GM19455 (cell line): ENCODE measurements around the gene COQ8B.

Experiments used
- ATAC-seq: cut with Tn5 transposase; IDR thresholded peaks from one replicate; pipeline ENCODE4 v1.9.1; 2021; ENCODE audit not compliant: unreplicated experiment

Gene COQ8B

DNA sequence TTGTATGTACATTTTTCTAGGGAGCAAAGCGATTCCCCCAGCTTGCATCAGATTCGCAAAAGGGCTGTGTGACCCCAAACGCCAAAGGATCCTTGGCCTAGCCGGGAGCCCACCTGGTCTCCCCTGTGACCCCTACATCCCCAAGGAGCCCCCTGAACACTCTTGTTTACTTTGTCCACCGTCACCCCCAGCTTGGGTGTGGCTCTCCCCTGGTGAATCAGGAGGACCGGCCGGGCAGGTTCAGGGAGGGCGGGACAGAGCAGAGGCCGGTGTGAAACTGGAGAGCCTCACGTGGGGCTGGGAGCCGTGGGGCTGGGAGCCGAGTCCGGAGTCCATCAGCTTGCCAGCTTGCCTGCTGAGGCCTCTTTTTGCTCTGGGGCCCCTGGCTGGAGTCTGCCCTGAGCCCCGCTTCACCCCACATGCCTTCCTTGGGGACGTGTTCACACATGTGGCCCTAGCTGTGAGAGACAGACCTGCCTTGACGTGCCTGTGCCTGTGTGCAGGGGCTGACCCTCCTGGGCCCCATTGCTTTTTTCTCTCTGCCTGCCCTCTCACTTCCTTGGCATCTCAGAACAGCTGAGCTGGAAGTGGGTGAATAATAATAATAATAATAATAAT lies 2.2 kb upstream of the COQ8B start:
- no peak for ATAC-seq

- no peak for ATAC-seq
These were observed 1.4 kb upstream of the COQ8B start for GRCh38 chr19:40717880-40718773.

DNA sequence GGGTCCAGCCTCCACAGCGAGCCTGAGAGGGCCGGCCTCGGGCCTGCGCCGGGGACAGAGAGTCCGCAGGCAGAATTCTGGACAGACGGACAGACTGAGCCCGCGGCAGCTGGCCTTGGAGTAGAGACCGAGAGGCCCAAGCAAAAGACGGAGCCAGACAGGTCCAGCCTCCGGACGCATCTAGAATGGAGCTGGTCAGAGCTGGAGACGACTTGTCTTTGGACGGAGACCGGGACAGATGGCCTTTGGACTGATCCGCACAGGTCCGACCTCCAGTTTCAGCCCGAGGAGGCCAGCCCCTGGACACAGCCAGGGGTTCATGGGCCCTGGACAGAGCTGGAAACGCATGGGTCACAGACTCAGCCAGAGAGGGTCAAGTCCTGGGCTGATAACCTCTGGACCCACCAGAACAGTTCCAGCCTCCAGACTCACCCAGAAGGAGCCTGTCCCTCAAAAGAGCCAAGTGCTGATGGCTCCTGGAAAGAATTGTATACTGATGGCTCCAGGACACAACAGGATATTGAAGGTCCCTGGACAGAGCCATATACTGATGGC lies 716 bp upstream of the COQ8B start:
- peak; percentile 2 for ATAC-seq

DNA sequence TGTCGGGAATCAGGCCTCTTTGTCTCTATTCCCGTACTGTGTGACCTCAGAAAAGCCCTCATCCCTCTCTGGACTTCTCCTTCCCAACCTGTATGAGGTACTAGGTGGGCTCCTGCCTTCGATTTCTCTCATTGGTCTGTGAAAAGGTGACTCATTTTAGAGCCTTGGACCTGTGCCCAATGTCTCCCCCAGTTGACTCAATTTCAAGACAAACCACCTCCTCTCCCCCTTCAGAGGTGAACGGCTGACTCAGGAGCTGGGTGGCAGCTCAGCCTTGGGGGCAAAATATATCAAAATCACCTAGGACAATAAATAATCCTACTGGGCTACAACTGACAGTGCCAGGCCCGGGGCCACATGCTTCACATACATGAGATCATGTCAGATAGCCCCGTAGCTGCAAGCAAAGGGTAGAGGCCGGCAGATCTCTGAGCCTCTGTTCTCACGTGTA lies 630 bp downstream of the COQ8B start:
- no peak for ATAC-seq

- ATAC-seq: peak; percentile 42
These were observed 2.0 kb downstream of the COQ8B start for GRCh38 chr19:40714441-40715299.

DNA sequence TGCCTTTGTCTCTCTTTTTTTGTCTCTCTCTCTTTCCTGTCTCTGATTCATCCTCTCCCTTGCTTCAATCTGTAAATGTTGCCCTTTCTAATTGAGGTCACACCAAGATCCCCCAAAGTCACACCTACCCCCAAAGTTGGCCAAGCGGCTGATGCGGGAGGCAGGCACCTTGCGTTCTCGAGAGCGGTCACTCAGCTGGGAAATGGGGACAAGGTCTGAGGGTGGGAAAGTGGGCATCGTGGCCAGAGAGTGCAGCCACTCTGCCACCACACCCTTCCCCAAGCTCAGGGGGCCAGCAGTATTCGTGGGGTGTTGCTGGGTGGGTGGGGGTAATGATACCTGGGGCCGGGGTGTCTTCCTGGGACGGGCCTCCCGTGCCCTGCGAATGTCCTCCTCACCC lies 2.7 kb downstream of the COQ8B start:
- no peak for ATAC-seq

DNA sequence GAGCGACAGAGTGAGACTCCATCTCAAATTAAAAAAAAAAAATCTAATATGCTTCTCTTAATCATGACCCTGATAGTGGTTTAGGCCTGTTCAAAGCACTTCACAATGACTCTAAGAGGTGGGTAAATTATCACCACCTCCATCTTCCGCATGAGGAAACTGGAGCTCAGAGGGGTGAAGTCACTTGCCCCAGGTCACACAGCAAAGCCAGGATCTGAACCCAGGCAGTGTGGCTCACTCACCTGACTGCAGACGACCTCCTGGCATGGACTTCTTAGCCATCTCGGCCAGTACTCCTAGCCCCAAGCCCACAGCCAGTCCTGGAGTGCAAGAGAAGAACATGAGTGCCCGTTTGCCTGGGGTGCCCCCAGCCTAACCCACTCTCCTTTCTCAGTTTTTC lies 6.9 kb downstream of the COQ8B start:
- no peak for ATAC-seq

DNA sequence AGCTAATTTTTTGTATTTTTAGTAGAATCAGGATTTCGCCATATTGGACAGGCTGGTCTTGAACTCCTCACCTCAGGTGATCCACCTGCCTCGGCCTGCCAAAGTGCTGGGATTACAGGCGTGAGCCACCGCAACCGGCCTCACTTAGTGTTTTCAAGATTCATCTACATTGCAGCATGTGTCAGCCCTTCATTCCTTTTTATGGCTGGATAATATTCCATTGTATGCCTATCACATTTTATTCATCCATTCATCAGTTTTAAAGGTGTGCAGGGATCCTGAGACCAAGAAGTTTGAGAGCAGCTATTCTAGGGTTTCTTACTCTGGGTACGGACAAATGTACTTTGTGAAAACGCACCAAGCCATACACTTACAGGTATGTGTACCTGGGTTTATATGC lies 9.1 kb downstream of the COQ8B start:
- ATAC-seq: no peak

DNA sequence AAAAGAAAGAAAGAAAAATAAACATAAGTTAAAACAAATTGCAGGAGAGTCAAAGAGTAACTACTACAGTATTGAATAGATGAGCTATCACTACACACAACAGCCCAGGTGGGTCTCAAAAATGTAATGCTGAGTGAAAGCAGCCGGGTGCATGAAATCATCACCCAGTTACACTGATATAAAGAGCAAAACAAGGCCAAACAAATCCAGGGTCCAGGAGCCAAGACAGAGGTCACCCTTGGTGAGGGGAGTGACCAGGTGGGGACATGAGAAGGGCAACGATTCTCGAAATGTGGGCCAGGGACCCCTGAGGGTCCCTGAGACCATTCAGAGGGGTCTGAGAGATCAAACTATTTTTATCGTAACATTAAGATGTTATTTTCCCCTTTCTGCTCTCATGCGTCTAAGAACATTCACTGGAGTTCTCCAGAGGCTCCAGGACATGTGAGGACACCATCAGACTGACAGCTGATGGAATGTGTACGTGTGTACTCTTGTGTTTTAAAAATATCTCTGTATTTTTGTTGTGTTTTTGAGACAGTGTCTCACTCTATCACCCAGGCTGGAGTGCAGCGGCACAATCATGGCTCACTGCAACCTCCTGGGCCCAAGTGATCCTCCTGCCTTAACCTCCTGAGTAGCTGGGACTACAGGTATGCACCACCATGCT lies 10.6 kb downstream of the COQ8B start:
- no peak for ATAC-seq

DNA sequence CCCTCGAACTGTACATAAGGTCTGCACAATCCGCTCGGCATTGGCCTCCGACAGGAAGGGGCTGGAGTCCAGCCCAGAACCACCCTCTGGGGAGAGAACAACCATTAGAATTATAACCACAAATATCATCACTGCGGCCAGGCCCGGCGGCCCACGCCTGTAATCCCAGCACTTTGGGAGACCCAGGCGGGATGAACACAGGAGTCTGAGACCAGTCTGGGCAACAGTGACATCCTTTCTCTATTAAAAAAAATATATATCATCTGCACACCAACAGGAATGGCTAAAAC lies 11.4 kb downstream of the COQ8B start:
- no peak for ATAC-seq

- ATAC-seq: no peak
These were observed 12.0 kb downstream of the COQ8B start for GRCh38 chr19:40704491-40705361.

- no peak for ATAC-seq
These were observed 13.5 kb downstream of the COQ8B start for GRCh38 chr19:40703029-40703755.

DNA sequence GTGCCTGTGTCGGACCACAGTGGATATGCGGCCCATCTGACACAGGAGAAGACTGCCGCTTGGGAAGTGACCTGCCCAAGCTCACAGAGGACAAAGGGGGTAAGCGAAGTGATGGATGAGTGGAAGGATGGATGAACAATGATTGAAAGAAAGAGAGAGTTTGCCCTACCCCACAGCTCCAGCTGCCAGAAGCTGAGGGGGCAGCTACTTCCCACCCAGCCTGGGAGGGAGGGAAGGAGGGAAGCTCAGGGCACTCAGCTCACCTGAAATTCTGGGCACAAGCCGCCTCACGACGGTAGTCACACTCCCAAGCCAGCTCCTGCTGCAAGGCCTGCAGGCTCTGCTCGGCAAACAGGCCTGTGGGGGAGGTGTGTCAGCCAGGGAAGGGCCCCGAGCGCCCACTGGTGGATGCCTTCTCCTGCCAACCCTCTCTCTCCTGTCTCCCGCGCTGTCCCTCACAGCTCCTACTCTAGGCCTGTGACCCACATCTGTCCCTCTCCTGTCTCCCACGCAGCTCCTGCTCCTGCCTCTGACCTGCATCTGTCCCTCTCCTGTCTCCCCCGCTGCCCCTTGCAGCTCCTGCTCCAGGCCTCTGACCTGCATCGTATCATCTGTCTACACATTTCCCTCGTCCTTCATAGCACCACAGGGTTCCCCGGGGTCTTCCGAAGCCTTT lies 14.2 kb downstream of the COQ8B start:
- no peak for ATAC-seq

DNA sequence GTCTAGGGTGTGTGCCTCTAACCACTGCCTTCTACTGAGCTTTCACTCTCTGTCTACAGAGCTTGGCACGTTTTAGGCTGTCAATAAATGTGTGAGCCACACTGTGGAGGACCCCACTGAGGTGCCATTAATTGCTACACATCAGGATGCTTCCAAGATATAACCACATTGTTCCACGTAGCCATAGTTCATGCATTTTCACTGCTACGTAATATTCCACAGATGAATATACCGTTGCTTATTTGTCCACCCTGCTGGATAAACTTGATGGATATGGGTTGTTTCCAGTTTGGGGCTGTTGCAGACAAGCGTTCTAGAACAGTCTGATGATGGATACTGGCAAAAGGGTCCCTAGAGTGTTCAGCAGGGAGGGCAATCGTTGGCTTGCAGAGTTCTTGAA lies 14.9 kb downstream of the COQ8B start:
- ATAC-seq: no peak

DNA sequence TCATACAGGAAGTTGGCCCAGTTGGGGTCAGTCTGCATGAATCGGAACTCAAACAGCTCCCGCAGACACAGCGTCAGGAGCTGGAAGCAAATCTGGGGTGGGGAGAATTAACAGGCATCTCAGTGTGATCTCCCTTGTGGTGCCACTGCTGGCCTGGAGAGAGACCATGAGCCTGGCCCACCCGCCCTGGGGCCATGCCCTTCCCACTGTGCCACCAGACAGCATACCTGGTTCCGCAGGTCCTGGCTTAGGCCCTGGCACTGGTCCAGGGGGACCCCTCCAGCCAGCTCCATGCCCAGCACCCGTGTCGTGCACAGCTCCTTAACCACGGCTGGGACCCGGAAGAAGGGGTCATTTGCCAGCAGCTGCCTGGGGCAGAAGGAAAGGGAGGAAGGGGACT lies 16.6 kb downstream of the COQ8B start:
- ATAC-seq: no peak

DNA sequence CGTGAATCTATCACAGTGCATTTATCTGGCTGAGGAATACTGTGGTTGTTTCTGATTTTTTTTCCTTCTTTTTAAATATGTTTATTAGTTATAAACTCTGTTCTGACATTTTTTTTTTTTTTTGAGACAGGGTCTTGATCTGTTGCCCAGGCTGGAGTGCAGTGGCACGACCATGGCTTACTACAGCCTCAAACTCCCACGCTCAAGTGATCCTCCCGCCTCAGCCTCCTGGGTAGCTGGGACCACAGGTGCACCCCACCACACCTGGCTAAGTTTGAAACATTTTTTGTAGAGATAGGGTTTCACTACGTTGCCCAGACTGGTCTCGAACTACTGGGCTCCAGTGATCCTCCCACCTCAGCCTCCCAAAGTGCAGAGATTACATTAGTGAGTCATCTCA lies 19.7 kb downstream of the COQ8B start:
- ATAC-seq: no peak

DNA sequence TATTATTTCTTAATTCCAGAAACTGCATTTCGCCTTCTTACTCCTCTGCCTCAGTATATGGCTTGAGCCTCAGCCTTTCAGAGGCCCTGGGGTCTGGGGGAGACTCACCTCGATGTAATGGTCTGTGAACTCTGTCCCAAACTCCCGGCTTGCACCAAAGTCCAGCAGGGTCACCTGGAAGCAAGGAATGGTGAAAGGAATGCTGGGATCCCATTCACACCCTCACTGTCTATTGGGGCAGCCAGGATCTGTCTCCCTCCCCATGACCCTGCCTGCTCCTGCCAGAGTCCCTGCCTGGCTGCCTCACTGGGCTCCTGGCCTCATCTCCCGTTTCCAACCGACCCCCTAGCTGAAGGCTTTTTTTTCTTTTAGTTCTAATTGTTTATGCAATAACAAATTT lies 20.8 kb downstream of the COQ8B start:
- no peak for ATAC-seq

GRCh38 chr19:40693896-40694295 lies 22.8 kb downstream of the COQ8B start:
- no peak for ATAC-seq
